HG03097 (cell line): ENCODE results near the gene SRD5A1.

Source experiments
- ATAC-seq: cut with Tn5 transposase; IDR thresholded peaks from one replicate; pipeline ENCODE4 v1.9.1; 2021; ENCODE audit not compliant: unreplicated experiment, low FRiP score

The SRD5A1 gene

DNA sequence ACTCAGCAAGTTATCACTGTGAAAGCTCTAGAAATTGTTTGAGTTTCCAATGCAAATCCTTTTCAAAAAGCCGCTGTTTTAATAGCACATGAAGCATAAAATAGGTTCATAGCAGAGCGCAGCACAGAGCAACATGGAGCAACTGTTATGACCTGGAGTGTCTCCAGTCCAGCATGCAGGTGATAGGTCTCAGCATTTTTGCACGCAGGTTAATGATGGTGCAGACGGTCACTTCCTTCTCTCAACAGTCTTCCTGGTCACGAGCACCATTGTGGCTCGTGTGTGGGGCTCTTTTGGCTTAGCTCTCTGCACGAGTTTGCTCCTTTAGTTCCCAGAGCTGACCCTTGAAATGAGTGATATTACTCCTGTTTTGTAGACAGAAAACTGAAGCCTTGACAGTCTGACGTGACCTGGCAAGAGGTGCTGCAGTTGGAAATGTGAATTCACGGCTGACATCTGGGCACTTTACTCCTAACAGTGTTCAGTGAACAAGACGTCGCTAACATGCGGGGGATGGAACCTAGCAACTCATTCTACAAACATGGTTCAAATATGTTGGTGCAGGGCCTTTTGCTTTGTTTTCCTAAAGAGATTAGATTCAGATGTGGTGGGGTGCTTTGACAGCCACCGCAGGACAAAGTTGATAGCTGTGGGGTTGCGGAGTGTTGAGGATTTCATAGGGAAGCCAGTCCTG lies 90.0 kb downstream of the SRD5A1 start:
- no peak for ATAC-seq

DNA sequence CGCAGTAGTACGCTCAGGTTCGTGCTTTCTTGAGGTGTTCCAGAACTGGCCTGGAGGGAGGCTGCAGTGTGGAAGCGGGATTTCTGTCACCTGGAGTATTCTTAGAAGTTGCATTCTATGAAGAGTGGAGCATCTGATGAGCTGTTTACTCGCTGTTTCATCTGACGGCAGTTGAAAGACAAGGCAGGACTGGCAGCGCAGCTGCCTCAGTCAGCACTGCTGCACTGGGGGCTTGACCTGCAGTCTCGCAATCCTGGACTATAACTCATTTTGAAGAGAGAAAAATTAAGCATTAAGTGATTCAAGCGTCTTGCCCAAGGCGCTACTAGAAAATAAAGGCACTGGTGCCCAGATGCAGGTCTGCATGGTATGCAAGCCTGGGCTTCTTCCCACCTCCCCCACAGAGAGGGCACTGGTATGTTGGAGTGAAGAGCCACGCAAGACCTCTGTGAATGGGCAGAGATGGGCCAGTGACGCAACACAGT lies 90.6 kb downstream of the SRD5A1 start:
- ATAC-seq = no peak
